Neural cell (in vitro differentiated cells): ENCODE results near the gene CCDC61. TPM values are rescaled to one million over a fixed set of nuclear protein-coding genes. Genes with fewer than 3 reads are reported as not detected.

Experiments
- H2AFZ ChIP-seq: fragments of 200-600, 300-800 bp; sonication (generic), shearing (Covaris generic); 2 replicates; pipeline ENCODE4 v1.6.0; 2014; ENCODE audit warnings: low read depth, mild to moderate bottlenecking, antibody characterized with exemption, low read length, moderate library complexity
- H3F3A ChIP-seq: fragments of 200-600 bp; shearing (Covaris generic); 2 replicates; pipeline ENCODE4 v1.6.1; 2016; ENCODE audit warnings: mild to moderate bottlenecking, moderate library complexity, mixed read lengths, antibody characterized with exemption, low read length; ENCODE audit not compliant: insufficient read depth, poor library complexity, severe bottlenecking
- H3K27ac ChIP-seq: fragments of 200-600, 300-800 bp; sonication (generic), shearing (Covaris generic); 2 replicates; pipeline ENCODE4 v1.5.1; 2014; ENCODE audit warnings: mild to moderate bottlenecking, low read length, moderate library complexity
- H3K27me3 ChIP-seq: fragments of 300-800, 200-600 bp; sonication (generic), shearing (Covaris generic); 2 replicates; pipeline ENCODE4 v1.6.0; 2014; ENCODE audit warnings: mild to moderate bottlenecking, low read depth, low read length, moderate library complexity; ENCODE audit not compliant: insufficient read depth
- H3K36me3 ChIP-seq: fragments of 300-800, 200-600 bp; sonication (generic), shearing (Covaris generic); 2 replicates; pipeline ENCODE4 v1.5.1; 2014; ENCODE audit warnings: mild to moderate bottlenecking, antibody characterized with exemption, low read length, moderate library complexity; ENCODE audit not compliant: insufficient read depth
- H3K4me2 ChIP-seq: fragments of 300-800, 200-600 bp; sonication (generic), shearing (Covaris generic); 2 replicates; pipeline ENCODE4 v1.6.0; 2014; ENCODE audit warnings: mild to moderate bottlenecking, low read length
- H3K4me3 ChIP-seq: fragments of 300-800, 200-600 bp; sonication (generic), shearing (Covaris generic); 2 replicates; pipeline ENCODE4 v1.5.1; 2014; ENCODE audit warnings: mild to moderate bottlenecking, low read length, moderate library complexity
- H3K79me2 ChIP-seq: fragments of 200-600 bp; shearing (Covaris generic); replicated peaks from 2 replicates; pipeline ENCODE4 v1.6.0; 2014; ENCODE audit warnings: mild to moderate bottlenecking, low read length, moderate library complexity; ENCODE audit not compliant: insufficient read depth
- H3K9ac ChIP-seq: fragments of 300-800, 200-600 bp; sonication (generic), shearing (Covaris generic); 2 replicates; pipeline ENCODE4 v1.6.1; 2016; ENCODE audit warnings: mild to moderate bottlenecking, low read length, mixed read lengths
- H3K9me2 ChIP-seq: fragments of 200-600 bp; shearing (Covaris generic); 2 replicates; pipeline ENCODE4 v1.6.1; 2016; ENCODE audit warnings: mild to moderate bottlenecking, low read length, mixed read lengths; ENCODE audit not compliant: insufficient read depth
- H3K9me3 ChIP-seq: fragments of 200-600, 300-800 bp; sonication (generic), shearing (Covaris generic); 2 replicates; pipeline ENCODE4 v1.6.1; 2016; ENCODE audit warnings: mild to moderate bottlenecking, mixed run types, low read length, moderate library complexity, mixed read lengths
- H4K20me1 ChIP-seq: fragments of 200-600 bp; shearing (Covaris generic); 2 replicates; pipeline ENCODE4 v1.6.1; 2016; ENCODE audit warnings: mild to moderate bottlenecking, mixed run types; ENCODE audit not compliant: insufficient read depth
- CTCF ChIP-seq: fragments of 450-650 bp; IDR thresholded peaks from 2 replicates; pipeline ENCODE4 v1.5.1; 2014; ENCODE audit warnings: antibody characterized with exemption, mild to moderate bottlenecking, moderate library complexity; ENCODE audit not compliant: poor library complexity, severe bottlenecking
- EP300 ChIP-seq: fragments of 450-650 bp; conservative IDR thresholded peaks from 2 replicates; pipeline ENCODE4 v1.6.1; 2014; ENCODE audit warnings: antibody characterized with exemption, mild to moderate bottlenecking, moderate library complexity; ENCODE audit not compliant: poor library complexity, severe bottlenecking
- EZH2 ChIP-seq: fragments of 200-600, 300-800 bp; shearing (Covaris generic), sonication (generic); IDR thresholded peaks from 2 replicates; pipeline ENCODE4 v1.6.1; 2014; ENCODE audit warnings: antibody characterized with exemption, low read length, borderline replicate concordance, mild to moderate bottlenecking; ENCODE audit not compliant: insufficient read depth, poor library complexity, severe bottlenecking
- MXI1 ChIP-seq: fragments of 450-650 bp; conservative IDR thresholded peaks from 2 replicates; pipeline ENCODE4 v1.6.1; 2014; ENCODE audit warnings: antibody characterized with exemption, mild to moderate bottlenecking; ENCODE audit not compliant: poor library complexity, severe bottlenecking
- POLR2AphosphoS5 ChIP-seq: IDR thresholded peaks from 2 replicates; pipeline ENCODE4 v1.6.1; 2012
- RAD21 ChIP-seq: fragments of 450-650 bp; conservative IDR thresholded peaks from 2 replicates; pipeline ENCODE4 v1.6.1; 2014; ENCODE audit warnings: antibody characterized with exemption, mild to moderate bottlenecking, moderate library complexity
- REST ChIP-seq: IDR thresholded peaks from 2 replicates; pipeline ENCODE4 v1.6.1; 2012; ENCODE audit warnings: borderline replicate concordance
- SMC3 ChIP-seq: fragments of 450-650 bp; conservative IDR thresholded peaks from 2 replicates; pipeline ENCODE4 v1.6.1; 2014; ENCODE audit warnings: antibody characterized with exemption, mild to moderate bottlenecking, moderate library complexity; ENCODE audit not compliant: poor library complexity
- TAF1 ChIP-seq: IDR thresholded peaks from 2 replicates; pipeline ENCODE4 v1.6.1; 2012; ENCODE audit warnings: low read depth
- polyA plus RNA-seq: library from polyadenylated mRNA; depleted of rRNA; stranded (reverse); fragments of >200 nt; gene quantifications from 2 replicates; pipeline ENCODE4 v1.2.3, GENCODE V29; 2014

CCDC61 gene
- polyA plus RNA-seq, 1 donor from 2014 or later: 0.82 TPM

- H3K79me2 ChIP-seq: peaks cover 3% of the 10 kb centered on the region
- no peak overlapping the region for H3K4me3 ChIP-seq
- no peaks in the 10 kb centered on the region for H4K20me1 ChIP-seq
- H3K27me3 ChIP-seq: no peaks in the 10 kb centered on the region
- H3K9me3 ChIP-seq: no peaks in the 10 kb centered on the region
- H3K9me2 ChIP-seq: no peaks in the 10 kb centered on the region
- no peak overlapping the region for H3K4me2 ChIP-seq
- H3K9ac ChIP-seq: no peak overlapping the region
- no peaks in the 10 kb centered on the region for H3F3A ChIP-seq
- H3K27ac ChIP-seq: no peak overlapping the region
- no peak overlapping the region for H2AFZ ChIP-seq
- no peaks in the 10 kb centered on the region for H3K36me3 ChIP-seq
- no peak for TF ChIP-seq TAF1
- no peak for TF ChIP-seq EZH2
- no peak for TF ChIP-seq MXI1
- no peak for TF ChIP-seq CTCF
- TF ChIP-seq EP300: no peak
- no peak for TF ChIP-seq POLR2AphosphoS5
- TF ChIP-seq SMC3: no peak
- TF ChIP-seq REST: no peak
- TF ChIP-seq RAD21: no peak
Observed at GRCh38 chr19:45996933-45997332, 1.7 kb downstream of the CCDC61 start.

- Histone ChIP-seq H3K4me2 (no peak overlapping the region), H3K27ac (no peak overlapping the region), H3F3A (no peaks in the 10 kb centered on the region), H3K9me2 (no peaks in the 10 kb centered on the region), H3K9ac (no peak overlapping the region), H3K9me3 (no peaks in the 10 kb centered on the region), H4K20me1 (no peaks in the 10 kb centered on the region), H3K27me3 (no peaks in the 10 kb centered on the region), H2AFZ (no peak overlapping the region), H3K36me3 (no peaks in the 10 kb centered on the region), H3K79me2 (peaks cover 3% of the 10 kb centered on the region), H3K4me3 (no peak overlapping the region)
- no peak for TF ChIP-seq POLR2AphosphoS5
- TF ChIP-seq EP300: no peak
- no peak for TF ChIP-seq SMC3
- TF ChIP-seq REST: no peak
- no peak for TF ChIP-seq MXI1
- no peak for TF ChIP-seq EZH2
- TF ChIP-seq TAF1: no peak
- TF ChIP-seq CTCF: no peak
- no peak for TF ChIP-seq RAD21
Observed at GRCh38 chr19:45998834-45999233, 3.6 kb downstream of the CCDC61 start.
